Measurements from ENCODE around the gene KCNS3. TPM values are rescaled to one million over a fixed set of nuclear protein-coding genes. Genes with fewer than 3 reads are reported as not detected.

Gene KCNS3
- total and polyA plus RNA-seq, 9 of the 15 experiments (the other 6 are each of a cell fraction or from before 2014, with no cell fraction given), result 0.01 to 0.75 (median 0.25) TPM

GRCh38 chr2:17876590-17876989 is 1.9 kb upstream of the KCNS3 start:
- no peak for DNase-seq (ENCODE audit: extremely low read depth in 1 of 4, low spot score in 3 of 4)
- no TSS peak for BruUV-seq (replicated peaks)
- ATAC-seq, result no peak
- peaks cover 27 to 45% of the 10 kb centered on the region in 2 experiments for H3K27me3 ChIP-seq (ENCODE audit: control insufficient read depth in 2 of 2, insufficient read depth in 2 of 2, low read length in 2 of 2)
- no peak for FAIRE-seq
- H3K36me3 ChIP-seq (ENCODE audit: control insufficient read depth, insufficient read depth, low read length), result no peaks in the 10 kb centered on the region
- H3K9me3 ChIP-seq (replicated peaks; ENCODE audit: control insufficient read depth, insufficient read depth, low read depth, low read length), result no peaks in the 10 kb centered on the region
- ChIA-PET POLR2A (no interaction called here), CTCF (ENCODE audit: low intra/inter-chr PET ratio) (no interaction called here)
- H3K9ac ChIP-seq (ENCODE audit: insufficient read depth in 1 of 2, low read depth in 2 of 2, low read length in 2 of 2), result no peak overlapping the region
- in situ Hi-C loops (cut with MboI), result no loop called here
- H3K4me1 ChIP-seq (replicated peaks in 1 of 2; ENCODE audit: control insufficient read depth in 2 of 2, insufficient read depth in 2 of 2, low read length in 2 of 2), result peaks cover 5 to 22% of the 10 kb centered on the region in 2 experiments; a peak in 3 of 5 replicates
- no peak overlapping the region for H2AFZ ChIP-seq (ENCODE audit: low read depth, low read length)
- H4K20me1 ChIP-seq (replicated peaks; ENCODE audit: control insufficient read depth, insufficient read depth, low read length), result no peaks in the 10 kb centered on the region
- WGBS (ENCODE audit: insufficient coverage, low coverage, missing lambda C conversion rate), result 3% methylated on average over 4 of the region's 4 CpGs
- H3K4me2 ChIP-seq (ENCODE audit: insufficient read depth, low read length), result no peak overlapping the region
- H3K4me3 ChIP-seq, result no peak overlapping the region
- no peaks in the 10 kb centered on the region for H3K79me2 ChIP-seq (ENCODE audit: control insufficient read depth, insufficient read depth, low read length)
- H3K9me1 ChIP-seq (ENCODE audit: control insufficient read depth, insufficient read depth, low read length), result peaks cover 3% of the 10 kb centered on the region
- intact Hi-C loops (cut with micrococcal nuclease), result no loop called here
- H3K27ac ChIP-seq (ENCODE audit: extremely low read depth, low read depth, low read length), result no peak overlapping the region
- TF ChIP-seq BMI1 (IDR thresholded peaks at IDR 0.05; ENCODE audit: low read length) (no peak), CTCFL (IDR thresholded peaks at IDR 0.05; ENCODE audit: borderline replicate concordance, insufficient read depth, low read depth, low read length, poor library complexity, severe bottlenecking) (no peak), HNRNPLL (IDR thresholded peaks at IDR 0.05; ENCODE audit: low read depth, low read length, poor library complexity, severe bottlenecking) (no peak), HOMEZ (CRISPR knock-in tag; IDR thresholded peaks at IDR 0.05) (no peak), NFXL1 (CRISPR knock-in tag; IDR thresholded peaks at IDR 0.05) (no peak), CHD7 (IDR thresholded peaks at IDR 0.05; ENCODE audit: low read depth, low read length) (no peak), JUNB (CRISPR knock-in tag; conservative IDR thresholded peaks at IDR 0.05) (no peak), CBFA2T3 (IDR thresholded peaks at IDR 0.05) (no peak)
